Fibroblast of villous mesenchyme (primary cell): ENCODE results near the gene KATNA1. TPM values are rescaled to one million over a fixed set of nuclear protein-coding genes. Genes with fewer than 3 reads are reported as not detected.

Source experiments
- DNase-seq: peaks from one replicate; pipeline ENCODE4 v3.0.0-alpha.2; 2010; ENCODE audit warnings: low read depth
- H3K4me3 ChIP-seq: 2 replicates; pipeline ENCODE4 v1.5.1; 2011; ENCODE audit warnings: low read depth, mild to moderate bottlenecking, low read length
- CTCF ChIP-seq: IDR thresholded peaks from 2 replicates; pipeline ENCODE4 v1.5.1; 2012; ENCODE audit warnings: low read depth, mild to moderate bottlenecking, low read length; ENCODE audit not compliant: insufficient read depth
- small RNA-seq: library from RNA; depleted of rRNA; stranded (forward); fragments of <200 nt; gene quantifications from one replicate; pipeline ENCODE3, GENCODE V24; 2012
- total RNA-seq: library from RNA; depleted of rRNA; stranded (reverse); fragments of >200 nt; gene quantifications from 2 replicates; pipeline ENCODE4 v1.2.3, GENCODE V29; 2012

Gene KATNA1
- total RNA-seq, 1 donor, result 21.6 TPM

GRCh38 chr6:149545754-149546471, 102.6 kb downstream of the KATNA1 start, which contains the start of gene PPIL4:
TSS of gene PPIL4 (minus strand) at chr6:149546043. CDS start at chr6:149546005, 38 bp downstream.
- peak within 1 kb of the TSS; percentile 100 for H3K4me3 ChIP-seq
- peak; percentile 89 for TF ChIP-seq CTCF
- DNase-seq, result peak; percentile 95

DNA sequence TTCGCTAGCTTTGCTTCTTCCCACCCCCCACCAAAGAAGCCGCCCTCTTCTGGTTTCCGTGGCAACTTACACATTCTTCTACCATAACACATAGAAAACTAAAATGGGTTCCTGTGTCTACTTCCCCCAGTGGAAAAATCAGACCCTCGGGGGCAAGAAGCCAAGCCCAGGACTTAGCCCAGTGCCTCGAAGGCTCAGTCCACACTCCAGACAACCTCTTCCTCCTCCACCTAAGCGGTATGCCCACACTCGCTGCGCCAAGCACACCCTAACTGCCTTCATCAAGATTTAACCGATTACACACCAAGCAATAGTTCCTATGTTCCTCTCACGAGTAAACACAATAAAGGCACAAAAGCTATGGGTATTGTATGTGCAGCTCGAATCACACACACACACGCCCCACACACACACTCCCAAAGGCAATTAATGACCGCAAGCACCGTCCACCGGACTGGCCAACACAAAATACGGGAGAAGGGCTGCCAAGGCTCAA, 103.2 kb downstream of the KATNA1 start:
- TF ChIP-seq CTCF, result no peak
- DNase-seq, result peak; percentile 77
- peak overlapping the region; percentile 100 for H3K4me3 ChIP-seq

Small RNA genes within 50 kb of the gene (small RNA-seq; reads per million reads assigned to genes)
- gene RF00019 (not detected), gene RF00410 (not detected)

Other genes starting within 250 kb of the KATNA1 start
- 2.6 TPM in 2 replicates for gene SUMO4, start 248.5 kb downstream of the KATNA1 start, total RNA-seq
- under 0.01 TPM in 2 replicates for gene ZC3H12D, start 163.7 kb downstream of the KATNA1 start, total RNA-seq
- 24.2 and 40.6 TPM in 2 replicates for gene PPIL4, start 102.7 kb downstream of the KATNA1 start, total RNA-seq
- 41.9 and 69.1 TPM in 2 replicates for gene GINM1, start 82.3 kb downstream of the KATNA1 start, total RNA-seq
- 20.6 and 25.9 TPM in 2 replicates for gene LATS1, start 69.4 kb upstream of the KATNA1 start, total RNA-seq
- gene NUP43, start 97.8 kb upstream of the KATNA1 start, total RNA-seq, result 26.4 and 40.6 TPM in 2 replicates
- 112 and 126 TPM in 2 replicates for gene PCMT1, start 101.0 kb upstream of the KATNA1 start, total RNA-seq
- gene LRP11, start 215.6 kb upstream of the KATNA1 start, total RNA-seq, result 97.2 and 97.6 TPM in 2 replicates
- gene RAET1E, start 249.4 kb upstream of the KATNA1 start, total RNA-seq, result under 0.01 TPM in 1 of 2 replicates, not detected in the other